ENCODE results near the gene PIGU. TPM values are rescaled to one million over a fixed set of nuclear protein-coding genes. Genes with fewer than 3 reads are reported as not detected.
"Not testable (repeated sequence)": the region's sequence is repeated elsewhere in the genome, so short reads cannot be mapped to it uniquely, and the experiment has no call there.

The PIGU gene
- total and polyA plus RNA-seq, 11 donors: 10.8 to 24.8 (median 16.1) TPM

- intact Hi-C loops (cut with DNase I): no loop called here
- no peak for DNase-seq
These were observed 58.2 kb downstream of the PIGU start for GRCh38 chr20:34618676-34619075.

GRCh38 chr20:34616913-34617312 is 60.0 kb downstream of the PIGU start:
- H3K4me3 ChIP-seq; H3K9me3 ChIP-seq; H3K27me3 ChIP-seq; ATAC-seq; DNase-seq; H3K4me1 ChIP-seq; H3K27ac ChIP-seq; intact Hi-C loops (cut with DNase I): not testable (repeated sequence)
- WGBS, 4 donors: 96 to 100% (median 98%) methylated on average over 6 to 8 of the region's 8 CpGs
- H3K36me3 ChIP-seq: peaks cover 0 to 41% (median 19%) of the 10 kb centered on the region in 9 donors

More at GRCh38 chr20:34618676-34619075, 58.2 kb downstream of the PIGU start:
- Histone ChIP-seq H3K4me1 (peaks cover 0 to 7% (median 0%) of the 10 kb centered on the region in 12 donors), H3K4me3 (no peak overlapping the region), H3K27ac (no peak overlapping the region), H3K27me3 (no peaks in the 10 kb centered on the region), H3K36me3 (peaks cover 0 to 49% (median 19%) of the 10 kb centered on the region in 9 donors), H3K9me3 (no peaks in the 10 kb centered on the region)
- WGBS, 4 donors: 87 to 94% (median 91%) methylated on average over 2 of the region's 2 CpGs
- TF ChIP-seq POLR2A (IDR thresholded peaks at IDR 0.05): no peak
- no peak for TF ChIP-seq CTCF (IDR thresholded peaks at IDR 0.05)
- ATAC-seq: no peak

DNA sequence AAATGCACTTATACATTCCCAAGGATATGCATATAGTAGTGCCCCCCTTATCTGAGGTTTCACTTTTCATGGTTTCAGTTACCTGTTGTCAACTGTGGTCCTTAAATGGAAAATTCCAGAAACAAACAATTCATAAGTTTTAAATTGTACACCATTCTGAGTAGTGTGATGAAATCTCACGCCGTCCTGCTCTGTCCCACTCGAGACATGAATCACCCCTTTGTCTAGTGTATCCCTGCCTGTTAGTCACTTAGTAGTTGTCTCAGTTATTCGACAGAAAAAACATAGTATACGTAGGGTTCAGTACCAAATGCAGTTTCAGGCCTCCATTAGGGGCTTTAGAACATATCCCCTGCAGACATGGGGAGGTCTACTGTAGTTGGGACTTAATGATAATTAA is 61.4 kb downstream of the PIGU start:
- H3K27ac ChIP-seq: no peak overlapping the region
- TF ChIP-seq POLR2A (IDR thresholded peaks at IDR 0.05) (no peak), CTCF (IDR thresholded peaks at IDR 0.05) (no peak)
- H3K4me1 ChIP-seq: no peaks in the 10 kb centered on the region
- H3K27me3 ChIP-seq: no peaks in the 10 kb centered on the region
- intact Hi-C loops (cut with DNase I): no loop called here
- DNase-seq (no peak), ATAC-seq (no peak)
- no peak overlapping the region for H3K4me3 ChIP-seq
- H3K36me3 ChIP-seq: peaks cover 0 to 35% (median 19%) of the 10 kb centered on the region in 9 donors
- 90 to 96% (median 92%) methylated on average over 5 of the region's 5 CpGs for WGBS, 4 donors
- peaks cover 0 to 4% (median 0%) of the 10 kb centered on the region in 12 donors for H3K9me3 ChIP-seq

- DNase-seq; H3K9me3 ChIP-seq; H3K27me3 ChIP-seq; H3K27ac ChIP-seq; ATAC-seq; H3K4me3 ChIP-seq; H3K4me1 ChIP-seq; intact Hi-C loops (cut with DNase I): not testable (repeated sequence)
- 93 to 99% (median 98%) methylated on average over 4 of the region's 4 CpGs for WGBS, 4 donors
- H3K36me3 ChIP-seq: peaks cover 0 to 30% (median 15%) of the 10 kb centered on the region in 9 donors
These were observed 64.9 kb downstream of the PIGU start for GRCh38 chr20:34611976-34612375.

DNA sequence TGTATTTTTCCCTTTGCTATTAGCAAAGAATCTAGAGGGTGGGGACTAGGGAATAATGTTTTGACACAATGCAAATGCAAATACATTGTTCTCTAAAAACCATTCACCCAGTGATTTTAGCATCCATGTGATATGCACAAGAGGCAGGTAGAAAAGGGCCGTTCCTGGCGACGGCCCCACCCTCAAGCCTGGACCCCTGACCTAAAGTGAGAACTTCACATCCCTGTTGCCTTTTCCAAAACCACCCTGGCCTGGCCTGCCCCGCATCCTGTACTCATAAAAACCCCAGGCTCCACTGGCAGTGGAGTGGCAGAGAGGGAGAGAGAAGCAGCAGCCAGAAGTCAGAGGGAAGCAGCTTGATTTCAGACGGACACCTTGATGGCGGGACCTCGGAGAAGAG is 69.8 kb downstream of the PIGU start:
- Histone ChIP-seq H3K27ac (no peak overlapping the region), H3K4me1 (peaks cover 0 to 23% (median 14%) of the 10 kb centered on the region in 12 donors), H3K4me3 (no peak overlapping the region), H3K27me3 (no peaks in the 10 kb centered on the region), H3K36me3 (peaks cover 0 to 3% (median 0%) of the 10 kb centered on the region in 9 donors), H3K9me3 (peaks cover 0 to 3% (median 0%) of the 10 kb centered on the region in 12 donors)
- TF ChIP-seq CTCF (IDR thresholded peaks at IDR 0.05): no peak
- no peak for TF ChIP-seq POLR2A (IDR thresholded peaks at IDR 0.05)
- DNase-seq: no peak
- WGBS, 4 donors: 96 to 98% (median 97%) methylated on average over 7 of the region's 7 CpGs
- intact Hi-C loops (cut with DNase I): no loop called here
- ATAC-seq: no peak

Measured in heart left ventricle (tissue), 16 donors.